Activated naive CD8-positive, alpha-beta T cell treated with anti-CD3 and anti-CD28 coated beads for 36 hours (primary cell): ENCODE data around the gene PPAN. TPM values are rescaled to one million over a fixed set of nuclear protein-coding genes. Genes with fewer than 3 reads are reported as not detected.

Experiments
- DNase-seq: peaks from one replicate; pipeline ENCODE4 v3.0.0; 2021
- H3K27ac Mint-ChIP-seq: one replicate; pipeline ENCODE4 v1.8.0; 2022; ENCODE audit warnings: mild to moderate bottlenecking, moderate library complexity, mixed read lengths
- H3K27me3 Mint-ChIP-seq: one replicate; pipeline ENCODE4 v1.8.0; 2022; ENCODE audit warnings: mild to moderate bottlenecking, mixed read lengths
- H3K36me3 Mint-ChIP-seq: one replicate; pipeline ENCODE4 v1.8.0; 2021; ENCODE audit warnings: mild to moderate bottlenecking, mixed read lengths
- H3K4me1 Mint-ChIP-seq: one replicate; pipeline ENCODE4 v1.8.0; 2021; ENCODE audit warnings: mixed read lengths
- H3K4me3 Mint-ChIP-seq: one replicate; pipeline ENCODE4 v1.8.0; 2022; ENCODE audit warnings: mild to moderate bottlenecking, moderate library complexity, mixed read lengths
- H3K9me3 Mint-ChIP-seq: one replicate; pipeline ENCODE4 v1.8.0; 2022; ENCODE audit warnings: mixed read lengths
- total RNA-seq, 2 experiments: library from RNA; stranded (reverse); gene quantifications; one replicate each; pipeline ENCODE4 v1.2.3, GENCODE V29; 2021

Gene PPAN
- total RNA-seq, 2 experiments from 2014 or later = 214 to 227 TPM

GRCh38 chr19:10104665-10105508, 1.3 kb upstream of the PPAN start:
- peak; percentile 82 for DNase-seq
- Mint-ChIP-seq H3K4me1 (peaks cover 45% of the 10 kb centered on the region), H3K27ac (peak overlapping the region; percentile 100), H3K4me3 (peak overlapping the region; percentile 91), H3K36me3 (peaks cover 32% of the 10 kb centered on the region), H3K27me3 (no peaks in the 10 kb centered on the region), H3K9me3 (no peaks in the 10 kb centered on the region)

- H3K27ac Mint-ChIP-seq = peak overlapping the region; percentile 100
These were observed 558 bp upstream of the PPAN start for GRCh38 chr19:10105509-10106099.

GRCh38 chr19:10107254-10107653, 1.1 kb downstream of the PPAN start:
- peaks cover 53% of the 10 kb centered on the region for H3K36me3 Mint-ChIP-seq
- no peaks in the 10 kb centered on the region for H3K27me3 Mint-ChIP-seq
- DNase-seq = no peak
- peak overlapping the region; percentile 91 for H3K4me3 Mint-ChIP-seq
- no peaks in the 10 kb centered on the region for H3K9me3 Mint-ChIP-seq
- peaks cover 56% of the 10 kb centered on the region for H3K4me1 Mint-ChIP-seq
- peak overlapping the region; percentile 100 for H3K27ac Mint-ChIP-seq

More at GRCh38 chr19:10105509-10106099, 558 bp upstream of the PPAN start:
- Mint-ChIP-seq H3K36me3 (peaks cover 38% of the 10 kb centered on the region), H3K27me3 (no peaks in the 10 kb centered on the region), H3K9me3 (no peaks in the 10 kb centered on the region), H3K4me3 (peak overlapping the region; percentile 91), H3K4me1 (peaks cover 46% of the 10 kb centered on the region)
- peak; percentile 90 for DNase-seq

GRCh38 chr19:10107817-10108367, 1.7 kb downstream of the PPAN start:
- Mint-ChIP-seq H3K36me3 (peaks cover 57% of the 10 kb centered on the region), H3K4me1 (peaks cover 56% of the 10 kb centered on the region), H3K4me3 (peak overlapping the region; percentile 91), H3K9me3 (no peaks in the 10 kb centered on the region), H3K27ac (peak overlapping the region; percentile 100), H3K27me3 (no peaks in the 10 kb centered on the region)
- DNase-seq = no peak

- H3K27ac Mint-ChIP-seq = peak overlapping the region; percentile 42
- no peak for DNase-seq
- no peaks in the 10 kb centered on the region for H3K27me3 Mint-ChIP-seq
- peaks cover 60% of the 10 kb centered on the region for H3K36me3 Mint-ChIP-seq
- H3K4me3 Mint-ChIP-seq = peak overlapping the region; percentile 65
- no peaks in the 10 kb centered on the region for H3K9me3 Mint-ChIP-seq
- H3K4me1 Mint-ChIP-seq = peaks cover 55% of the 10 kb centered on the region
These were observed 3.4 kb downstream of the PPAN start for GRCh38 chr19:10109528-10109927.

- no peaks in the 10 kb centered on the region for H3K27me3 Mint-ChIP-seq
- no peak for DNase-seq
- H3K36me3 Mint-ChIP-seq = peaks cover 66% of the 10 kb centered on the region
- peak overlapping the region; percentile 92 for H3K27ac Mint-ChIP-seq
- H3K9me3 Mint-ChIP-seq = no peaks in the 10 kb centered on the region
- H3K4me3 Mint-ChIP-seq = peak overlapping the region; percentile 66
- peaks cover 54% of the 10 kb centered on the region for H3K4me1 Mint-ChIP-seq
These were observed 4.2 kb downstream of the PPAN start for GRCh38 chr19:10110076-10110971.

- DNase-seq = no peak
- peaks cover 51% of the 10 kb centered on the region for H3K4me1 Mint-ChIP-seq
- H3K9me3 Mint-ChIP-seq = no peaks in the 10 kb centered on the region
- H3K36me3 Mint-ChIP-seq = peaks cover 71% of the 10 kb centered on the region
- peak overlapping the region; percentile 74 for H3K4me3 Mint-ChIP-seq
- H3K27ac Mint-ChIP-seq = peak overlapping the region; percentile 93
- H3K27me3 Mint-ChIP-seq = no peaks in the 10 kb centered on the region
These were observed 4.8 kb downstream of the PPAN start for GRCh38 chr19:10110972-10111317.

GRCh38 chr19:10111405-10111811, 5.2 kb downstream of the PPAN start, which contains the start of gene P2RY11:
Gene P2RY11, plus strand, starts transcription at chr19:10111693. Its CDS starts 29 bp downstream, at chr19:10111722.
- Mint-ChIP-seq H3K36me3 (peaks cover 74% of the 10 kb centered on the region), H3K27ac (peak within 1 kb of the TSS; percentile 93), H3K4me3 (peak within 1 kb of the TSS; percentile 74), H3K4me1 (peaks cover 51% of the 10 kb centered on the region), H3K9me3 (no peaks in the 10 kb centered on the region), H3K27me3 (no peaks in the 10 kb centered on the region)
- peak; percentile 71 for DNase-seq

GRCh38 chr19:10112037-10112761, 6.0 kb downstream of the PPAN start:
- Mint-ChIP-seq H3K27me3 (no peaks in the 10 kb centered on the region), H3K36me3 (peaks cover 68% of the 10 kb centered on the region), H3K4me1 (peaks cover 53% of the 10 kb centered on the region), H3K27ac (peak overlapping the region; percentile 93), H3K4me3 (peak overlapping the region; percentile 57), H3K9me3 (no peaks in the 10 kb centered on the region)
- DNase-seq = peak; percentile 68

GRCh38 chr19:10112895-10113591, 6.9 kb downstream of the PPAN start:
- H3K27me3 Mint-ChIP-seq = no peaks in the 10 kb centered on the region
- peak overlapping the region; percentile 57 for H3K4me3 Mint-ChIP-seq
- peak; percentile 78 for DNase-seq
- no peaks in the 10 kb centered on the region for H3K9me3 Mint-ChIP-seq
- peaks cover 49% of the 10 kb centered on the region for H3K4me1 Mint-ChIP-seq
- H3K36me3 Mint-ChIP-seq = peaks cover 63% of the 10 kb centered on the region
- peak overlapping the region; percentile 93 for H3K27ac Mint-ChIP-seq

GRCh38 chr19:10113592-10113963, 7.4 kb downstream of the PPAN start:
- Mint-ChIP-seq H3K27me3 (no peaks in the 10 kb centered on the region), H3K9me3 (no peaks in the 10 kb centered on the region), H3K4me3 (no peak overlapping the region), H3K4me1 (peaks cover 49% of the 10 kb centered on the region), H3K36me3 (peaks cover 59% of the 10 kb centered on the region), H3K27ac (peak overlapping the region; percentile 93)
- DNase-seq = no peak

- H3K4me3 Mint-ChIP-seq = no peak overlapping the region
- no peaks in the 10 kb centered on the region for H3K9me3 Mint-ChIP-seq
- peak overlapping the region; percentile 93 for H3K27ac Mint-ChIP-seq
- H3K27me3 Mint-ChIP-seq = no peaks in the 10 kb centered on the region
- peaks cover 61% of the 10 kb centered on the region for H3K36me3 Mint-ChIP-seq
- H3K4me1 Mint-ChIP-seq = peaks cover 51% of the 10 kb centered on the region
- no peak for DNase-seq
These were observed 7.9 kb downstream of the PPAN start for GRCh38 chr19:10113964-10114650.

GRCh38 chr19:10114651-10115391, 8.7 kb downstream of the PPAN start:
- Mint-ChIP-seq H3K27ac (peak overlapping the region; percentile 74), H3K9me3 (no peaks in the 10 kb centered on the region), H3K4me3 (peak overlapping the region; percentile 48), H3K36me3 (peaks cover 57% of the 10 kb centered on the region), H3K27me3 (no peaks in the 10 kb centered on the region), H3K4me1 (peaks cover 47% of the 10 kb centered on the region)
- peak; percentile 32 for DNase-seq
